ENCODE measurements around the gene ELP5.
A peak's percentile ranks its signal among the peaks of the same experiment; 100 is the strongest.

Gene ELP5

GRCh38 chr17:7289256-7290032 lies 37.4 kb downstream of the ELP5 start:
- no peak for DNase-seq

GRCh38 chr17:7290166-7290565 lies 38.2 kb downstream of the ELP5 start:
- DNase-seq, result no peak

- no peak for DNase-seq
Measured at GRCh38 chr17:7290685-7291084, 38.7 kb downstream of the ELP5 start.

GRCh38 chr17:7292194-7292593 lies 40.2 kb downstream of the ELP5 start:
- no peak for DNase-seq

GRCh38 chr17:7292729-7293128 lies 40.7 kb downstream of the ELP5 start:
- no peak for DNase-seq

GRCh38 chr17:7293159-7293558 lies 41.1 kb downstream of the ELP5 start:
- no peak for DNase-seq

GRCh38 chr17:7293816-7294613 lies 42.0 kb downstream of the ELP5 start:
- DNase-seq, result no peak

GRCh38 chr17:7294614-7295153 lies 42.7 kb downstream of the ELP5 start, which contains the start of gene YBX2:
Gene YBX2, minus strand, starts transcription at chr17:7294639. Its CDS starts 139 bp downstream, at chr17:7294500.
- DNase-seq, result peak; percentile 84 to 86

- no peak for DNase-seq
Measured at GRCh38 chr17:7295230-7296180, 43.5 kb downstream of the ELP5 start.

GRCh38 chr17:7296189-7296861 lies 44.3 kb downstream of the ELP5 start:
- DNase-seq, result peak; percentile 73 to 77

GRCh38 chr17:7304179-7304578 lies 52.2 kb downstream of the ELP5 start:
- no peak for DNase-seq

- peak; percentile 100 for DNase-seq
Measured at GRCh38 chr17:7306911-7307685, 55.1 kb downstream of the ELP5 start, which contains the start of gene EIF5A. Gene EIF5A, plus strand, starts transcription at chr17:7307628. Its CDS starts 2,008 bp downstream, at chr17:7309636.

GRCh38 chr17:7307686-7308624 lies 55.9 kb downstream of the ELP5 start:
- peak; percentile 61 to 64 for DNase-seq

GRCh38 chr17:7308625-7309433 lies 56.8 kb downstream of the ELP5 start:
- peak; percentile 94 for DNase-seq

Measured in CD4-positive, alpha-beta T cell treated with Interleukin-1 beta for 1 hour (primary cell).